ENCODE measurements around the gene TUBB2A.
"Not testable (repeated sequence)": the region's sequence is repeated elsewhere in the genome, so short reads cannot be mapped to it uniquely, and the experiment has no call there.

The TUBB2A gene

GRCh38 chr6:3179945-3180344 is 22.6 kb upstream of the TUBB2A start:
- DNase-seq, result not testable (repeated sequence)

DNA sequence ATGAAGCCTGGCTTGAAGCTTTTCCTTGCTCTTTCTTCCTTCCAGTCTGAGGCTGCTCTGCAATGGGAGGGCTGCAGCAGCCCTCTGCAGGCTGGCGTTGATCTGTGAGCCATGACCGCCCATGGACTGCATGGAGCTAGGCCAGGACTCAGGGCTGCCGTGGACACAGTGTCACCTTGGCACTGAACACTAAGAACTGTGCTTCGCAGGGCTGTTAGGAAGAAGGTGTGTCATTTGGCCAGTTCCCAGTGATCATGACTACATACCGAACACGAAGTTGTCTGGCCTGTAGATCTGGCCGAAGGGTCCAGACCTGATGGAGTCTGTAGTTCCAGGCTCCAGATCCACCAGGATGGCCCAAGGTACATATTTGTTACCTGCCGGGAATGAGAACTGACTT is 21.3 kb upstream of the TUBB2A start:
- not testable (repeated sequence) for DNase-seq

- no peak for DNase-seq
Observed at GRCh38 chr6:3176562-3177355, 19.4 kb upstream of the TUBB2A start.

DNA sequence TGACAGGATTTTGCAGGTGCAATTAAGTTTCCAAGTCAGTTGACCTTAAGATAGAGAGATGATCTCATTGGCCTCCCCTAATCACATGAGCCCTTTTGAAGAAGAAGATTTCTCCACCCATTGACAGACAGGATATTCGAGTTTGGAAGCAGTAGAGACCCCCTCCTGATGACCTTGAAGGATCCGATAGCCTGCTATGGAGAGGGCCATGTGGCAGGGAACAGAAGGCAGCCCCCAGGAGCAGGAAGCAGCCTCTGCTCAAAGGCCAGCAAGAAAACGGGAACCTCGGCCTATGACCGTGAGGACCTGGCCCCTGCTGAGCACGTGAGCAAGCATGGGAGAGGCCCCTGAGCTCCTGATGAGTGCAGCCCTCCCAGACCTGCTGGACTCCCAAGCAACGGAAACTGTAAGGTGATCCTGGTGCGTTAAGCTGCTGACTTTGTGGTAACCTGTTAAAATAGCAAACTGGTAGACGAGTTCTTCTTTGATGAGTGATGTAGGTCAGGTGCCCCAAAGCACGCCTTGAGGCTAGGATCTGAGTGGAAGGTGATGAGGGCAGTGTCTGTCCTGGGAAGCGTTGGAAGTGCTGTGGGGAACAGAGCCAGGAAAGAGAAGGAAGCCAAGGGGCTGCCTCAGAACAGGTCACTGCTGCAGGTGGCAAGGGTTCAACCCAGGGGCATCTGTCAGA is 18.5 kb upstream of the TUBB2A start:
- DNase-seq, result no peak

- not testable (repeated sequence) for DNase-seq
Observed at GRCh38 chr6:3173636-3174089, 16.3 kb upstream of the TUBB2A start.

DNA sequence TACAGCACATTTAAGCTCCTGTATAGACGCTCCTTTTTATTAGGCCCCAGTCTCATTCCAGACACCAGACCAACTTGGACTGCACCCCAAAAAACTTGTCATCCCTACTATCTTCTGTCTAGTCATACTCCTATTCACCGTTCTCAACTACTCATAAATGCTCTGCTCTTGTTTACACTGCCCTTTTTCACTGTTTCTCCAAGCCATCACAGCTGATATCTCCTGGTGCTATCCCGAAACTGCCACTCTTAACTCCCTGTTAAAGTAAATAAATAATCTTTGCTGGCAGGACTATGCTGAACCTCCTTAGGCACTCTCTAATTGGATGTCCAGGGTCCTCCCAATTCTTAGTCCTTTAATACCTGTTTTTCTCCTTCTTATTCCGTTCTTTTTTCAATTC is 15.4 kb upstream of the TUBB2A start:
- not testable (repeated sequence) for DNase-seq

DNA sequence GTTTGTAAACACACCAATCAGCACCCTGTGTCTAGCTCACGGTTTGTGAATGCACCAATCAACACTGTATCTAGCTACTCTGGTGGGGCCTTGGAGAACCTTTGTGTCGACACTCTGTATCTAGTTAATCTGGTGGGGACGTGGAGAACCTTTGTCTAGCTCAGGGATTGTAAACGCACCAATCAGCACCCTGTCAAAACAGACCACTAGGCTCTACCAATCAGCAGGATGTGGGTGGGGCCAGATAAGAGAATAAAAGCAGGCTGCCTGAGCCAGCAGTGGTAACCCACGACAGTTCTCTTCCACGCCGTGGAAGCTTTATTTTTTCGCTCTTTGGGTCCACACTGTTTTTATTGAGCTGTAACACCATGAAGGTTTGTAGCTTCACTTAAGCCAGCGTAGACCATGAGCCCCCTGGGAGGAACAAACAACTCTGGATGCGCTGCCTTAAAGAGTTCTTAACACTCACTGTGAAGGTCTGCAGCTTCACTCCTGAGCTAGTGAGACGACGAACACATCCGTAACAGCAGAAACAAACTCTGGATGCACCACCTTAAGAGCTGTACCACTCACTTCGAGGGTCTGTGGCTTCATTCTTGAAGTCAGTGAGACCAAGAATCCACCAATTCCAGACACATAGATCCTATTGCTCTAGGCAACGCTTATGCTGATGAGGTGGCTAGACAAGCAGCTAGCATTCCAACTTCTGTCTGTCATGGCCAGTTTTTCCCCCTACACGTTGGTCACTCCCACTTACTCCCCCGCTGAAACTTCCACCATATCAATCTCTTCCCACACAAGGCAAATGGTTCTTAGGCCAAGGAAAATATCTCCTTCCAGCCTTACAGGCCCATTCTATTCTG is 14.2 kb upstream of the TUBB2A start:
- DNase-seq, result not testable (repeated sequence)

DNA sequence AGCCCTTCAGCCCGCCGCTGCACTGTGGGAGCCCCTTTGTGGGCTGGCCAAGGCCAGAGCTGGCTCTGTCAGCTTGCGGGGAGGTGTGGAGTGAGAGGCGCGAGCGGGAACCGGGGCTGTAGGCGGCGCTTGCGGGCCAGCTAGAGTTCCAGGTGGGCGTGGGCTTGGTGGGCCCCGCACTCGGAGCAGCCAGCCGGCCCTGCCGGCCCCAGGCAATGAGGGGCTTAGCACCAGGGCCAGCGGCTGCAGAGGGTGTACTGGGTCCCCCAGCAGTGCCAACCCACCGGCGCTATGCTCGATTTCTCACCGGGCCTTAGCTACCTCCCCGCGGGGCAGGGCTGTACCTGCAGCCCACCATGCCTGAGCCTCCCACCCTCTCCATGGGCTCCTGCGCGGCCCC is 13.3 kb upstream of the TUBB2A start:
- not testable (repeated sequence) for DNase-seq

DNA sequence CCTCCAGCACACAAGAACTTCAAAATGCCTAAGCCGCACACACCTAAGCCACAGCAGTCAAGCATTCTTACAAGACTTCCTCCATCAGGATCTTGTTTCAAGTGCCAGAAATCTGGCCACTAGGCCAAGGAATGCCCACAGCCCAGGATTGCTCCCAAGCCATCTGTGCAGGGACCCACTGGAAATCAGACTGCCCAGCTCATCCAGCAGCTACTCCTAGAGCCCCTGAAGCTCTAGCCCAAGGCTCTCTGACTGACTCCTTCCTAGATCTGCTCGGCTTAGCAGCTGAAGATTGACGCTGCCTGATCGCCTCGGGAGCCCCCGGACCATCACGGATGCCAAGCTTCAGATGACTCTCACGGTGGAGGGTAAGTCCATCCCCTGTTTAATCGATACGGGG is 10.7 kb upstream of the TUBB2A start:
- DNase-seq, result not testable (repeated sequence)

DNA sequence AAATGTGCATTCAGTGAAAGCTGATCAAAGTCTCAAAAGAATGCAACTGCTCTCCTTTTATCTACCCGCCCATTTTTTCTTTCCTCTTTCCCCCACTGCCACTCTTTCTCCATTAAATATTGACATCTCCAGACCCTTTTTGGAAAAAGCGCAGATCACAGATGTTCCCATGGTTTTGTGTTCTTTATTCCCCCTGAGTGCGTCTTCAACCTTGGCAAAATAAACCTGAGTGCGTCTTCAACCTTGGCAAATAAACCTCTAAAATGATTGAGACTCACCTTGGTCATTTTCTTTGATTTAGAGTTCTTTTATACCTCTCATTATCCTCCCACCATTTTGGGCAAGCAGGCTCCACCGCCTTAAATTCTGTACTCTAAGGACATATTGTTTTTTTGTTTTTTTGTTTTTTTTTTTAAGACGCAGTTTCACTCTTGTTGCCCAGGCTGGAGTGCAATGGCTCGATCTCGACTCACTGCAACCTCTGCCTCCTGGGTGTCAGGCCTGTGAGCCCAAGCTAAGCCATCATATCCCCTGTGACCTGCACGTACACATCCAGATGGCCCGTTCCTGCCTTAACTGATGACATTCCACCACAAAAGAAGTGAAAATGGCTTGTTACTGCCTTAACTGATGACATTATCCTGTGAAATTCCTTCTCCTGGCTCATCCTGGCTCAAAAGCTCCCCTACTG is 9.3 kb upstream of the TUBB2A start:
- not testable (repeated sequence) for DNase-seq

DNA sequence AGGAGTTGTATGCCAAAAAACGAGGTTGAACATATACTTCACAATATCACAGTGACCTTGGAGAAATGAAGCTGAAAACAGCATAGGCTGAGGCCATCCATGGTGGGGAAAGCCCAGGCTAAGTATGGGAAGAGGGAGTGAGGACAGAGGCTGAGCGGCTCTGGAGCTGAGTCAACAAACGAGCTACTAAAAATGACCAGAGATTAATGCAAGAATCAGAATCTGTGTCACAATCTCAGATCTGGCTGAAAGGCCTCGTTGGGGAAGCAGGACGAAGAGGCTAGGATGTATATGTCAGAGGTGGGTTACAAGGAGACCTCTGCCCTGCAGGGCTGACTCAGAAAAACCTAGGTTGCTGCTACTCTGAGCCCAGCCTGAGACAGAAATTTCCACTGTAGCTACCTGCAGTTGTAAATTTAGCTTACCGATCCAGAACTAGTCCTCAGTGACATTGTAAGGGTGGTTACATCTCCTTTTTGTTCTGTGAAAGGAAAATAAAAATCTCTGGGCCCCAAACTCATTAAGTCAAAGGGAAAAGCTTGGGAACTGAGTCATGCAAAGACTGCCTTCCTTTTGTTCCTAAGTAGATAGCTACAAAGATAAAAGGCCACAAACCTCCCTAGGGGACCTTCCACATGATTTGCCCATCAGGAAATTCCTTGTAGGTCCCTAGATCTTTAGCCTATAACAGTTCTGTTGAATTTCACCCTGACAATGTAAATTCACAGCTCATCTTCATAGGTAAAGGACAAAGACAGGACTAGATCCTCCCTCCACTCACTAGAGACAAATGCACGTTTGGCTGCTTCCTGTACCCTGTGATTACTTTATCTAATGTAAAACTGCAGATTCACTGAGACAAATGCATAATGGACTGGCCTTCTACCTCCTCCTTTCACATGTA is 8.5 kb upstream of the TUBB2A start:
- no peak for DNase-seq

DNA sequence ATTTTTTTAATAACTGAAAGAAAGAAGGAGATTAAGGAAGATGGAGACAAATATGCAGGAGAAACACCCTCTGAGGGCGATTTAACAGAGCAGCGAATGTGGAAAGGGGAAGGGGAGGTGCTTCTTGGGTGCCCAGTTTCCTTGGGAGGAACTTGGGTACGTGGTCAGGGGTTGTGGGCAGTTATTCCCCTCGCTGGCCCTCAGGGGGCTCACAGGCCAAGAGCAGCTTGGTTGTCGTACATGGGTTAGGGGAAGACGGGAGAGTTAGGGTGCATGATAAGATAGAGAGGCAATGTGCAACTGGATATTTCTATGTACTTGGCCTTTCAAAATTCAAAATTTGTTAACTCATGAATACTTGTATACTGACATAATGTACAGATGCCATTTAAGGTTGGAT is 7.0 kb upstream of the TUBB2A start:
- DNase-seq, result no peak

GRCh38 chr6:3163248-3163594 is 5.9 kb upstream of the TUBB2A start:
- DNase-seq, result no peak

GRCh38 chr6:3162565-3163247 is 5.4 kb upstream of the TUBB2A start:
- peak; percentile 37 for DNase-seq

DNA sequence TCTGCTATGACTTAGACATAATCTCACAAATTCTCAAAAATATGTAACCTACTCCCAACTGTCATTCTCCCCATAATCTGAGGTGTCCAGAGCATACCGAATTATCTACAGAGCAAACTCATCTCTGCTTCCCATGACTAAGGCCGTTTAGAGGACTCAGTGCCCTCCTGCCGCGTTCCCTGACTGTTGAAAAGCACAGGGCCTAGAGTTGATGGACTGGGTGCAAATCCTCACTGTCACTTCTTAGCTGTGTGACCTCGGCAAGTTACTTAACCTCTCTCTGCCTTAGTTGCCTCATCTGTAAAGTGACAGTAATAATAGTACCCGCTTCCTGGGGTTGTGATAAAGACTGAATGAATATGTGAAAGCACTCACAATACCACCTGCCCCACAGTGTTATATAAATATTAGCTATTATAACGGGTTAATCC is 4.7 kb upstream of the TUBB2A start:
- no peak for DNase-seq

DNA sequence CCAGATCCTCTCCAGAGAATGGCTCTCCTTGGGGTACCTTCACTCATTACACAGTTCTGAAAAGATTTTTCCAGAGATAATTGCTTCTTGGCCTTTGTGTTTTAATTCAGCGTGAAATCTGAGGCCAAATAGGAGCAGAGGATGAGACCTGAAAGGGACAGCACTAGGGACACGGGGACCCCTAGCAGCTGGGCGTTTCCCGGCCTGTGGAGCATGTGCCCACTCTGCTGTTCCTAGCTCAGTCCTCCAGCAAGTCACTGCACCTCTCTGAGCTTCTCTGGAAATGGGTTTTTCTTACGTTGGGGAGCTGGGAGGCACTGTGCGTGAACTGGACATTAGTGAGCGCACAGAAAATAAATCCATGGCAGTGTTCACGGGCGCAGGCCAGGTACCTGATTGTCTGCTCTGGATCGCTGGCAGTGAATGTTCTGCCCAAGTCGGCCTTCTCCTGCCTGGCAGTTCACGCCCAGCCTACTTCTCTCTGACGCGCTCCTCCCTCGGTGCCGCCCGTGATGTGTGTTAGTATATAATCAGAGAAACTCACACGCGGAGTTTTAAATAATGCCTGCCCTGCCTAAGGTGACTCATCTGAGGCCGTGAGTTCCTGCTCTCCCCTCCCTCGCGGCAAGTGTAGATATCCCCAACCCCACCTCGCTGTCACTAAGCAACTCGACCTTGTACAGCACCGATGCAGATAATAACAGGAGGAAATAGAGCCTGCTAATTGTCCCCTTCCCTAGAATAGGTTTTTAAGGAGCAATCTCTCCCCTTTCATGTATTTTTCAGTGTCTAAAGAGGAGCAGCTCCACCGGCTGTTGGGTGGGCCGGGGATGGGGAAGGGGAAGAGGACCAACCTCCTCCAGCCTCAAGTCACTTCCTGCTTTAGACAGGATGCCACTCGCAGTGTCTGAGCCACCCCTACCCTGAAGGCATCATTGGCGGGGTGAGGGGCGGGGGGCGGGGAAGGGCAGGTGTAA is 2.7 kb upstream of the TUBB2A start:
- DNase-seq, result peak; percentile 26

DNA sequence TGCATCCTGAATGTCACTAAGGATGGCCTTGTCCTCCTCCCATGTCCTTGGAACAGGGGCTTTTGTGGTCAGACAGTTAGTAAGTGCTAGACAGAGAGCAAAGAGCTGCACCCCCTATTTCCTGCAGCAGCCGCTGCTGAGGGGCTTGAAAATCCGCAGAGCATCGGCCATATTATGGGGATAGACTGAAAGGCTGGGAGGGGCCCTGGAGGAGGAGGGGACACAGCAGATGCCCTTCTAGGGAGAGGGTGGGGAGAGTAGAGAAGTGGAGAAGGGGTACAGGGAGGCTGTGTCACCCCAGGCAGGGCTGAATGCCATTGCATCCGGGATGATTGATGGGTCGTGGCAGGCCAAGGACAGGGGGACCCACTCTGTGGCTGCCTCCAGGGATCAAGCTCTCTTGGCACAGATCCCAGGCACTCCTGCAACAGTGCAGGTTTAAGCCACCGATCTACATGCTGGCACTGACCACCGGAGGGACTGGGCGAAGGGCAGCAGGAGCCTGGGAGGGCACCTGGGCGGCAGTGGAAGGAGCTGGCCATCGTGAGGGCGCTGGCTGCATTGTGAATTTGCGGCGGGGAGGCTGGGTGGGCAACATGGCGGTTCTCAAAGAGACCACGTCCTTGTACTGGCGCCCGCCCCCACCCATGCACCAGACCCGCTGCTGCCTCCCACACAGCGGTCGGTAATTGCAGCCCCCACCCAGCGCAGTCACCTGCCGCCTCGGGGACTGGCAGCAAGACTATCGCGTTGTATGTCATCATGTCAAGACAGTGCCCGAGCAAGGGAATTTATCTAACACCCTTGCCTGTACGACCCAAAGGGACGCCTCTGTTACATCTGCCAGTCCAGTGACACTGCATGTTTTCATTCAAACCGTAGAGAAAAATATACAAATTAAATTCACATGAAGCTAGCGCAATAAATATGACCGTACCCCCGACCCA is 887 bp downstream of the TUBB2A start:
- DNase-seq, result not testable (repeated sequence)

- not testable (repeated sequence) for DNase-seq
Observed at GRCh38 chr6:3155416-3155815, 1.9 kb downstream of the TUBB2A start.

- DNase-seq, result no peak
Observed at GRCh38 chr6:3152689-3153088, 4.7 kb downstream of the TUBB2A start.

All from NCI-H1417 treated with DMSO at 0.1 percent for 48 hours (cell line).